MM.1S (cell line): ENCODE measurements around the gene TPD52L1.

Experiments used
- CTCF ChIP-seq: fragments of 300-600 bp; sonication (generic); IDR thresholded peaks from 2 replicates; pipeline ENCODE4 v1.5.1; 2016; ENCODE audit warnings: antibody characterized with exemption, low read length, mixed read lengths
- EZH2 ChIP-seq: fragments of 300-600 bp; sonication (generic); optimal IDR thresholded peaks from 2 replicates; pipeline ENCODE3; 2017; ENCODE audit warnings: low read depth, mild to moderate bottlenecking, antibody characterized with exemption, low read length, mixed read lengths

GRCh38 chr6:125164696-125165095 is 11.1 kb downstream of the TPD52L1 start:
- no peak for TF ChIP-seq CTCF
- TF ChIP-seq EZH2: no peak
